GM21619 (cell line): ENCODE results near the gene HDAC8.
"Not testable (repeated sequence)": the region's sequence is repeated elsewhere in the genome, so short reads cannot be mapped to it uniquely, and the experiment has no call there.

ENCODE experiments used
- ATAC-seq: cut with Tn5 transposase; IDR thresholded peaks from one replicate; pipeline ENCODE4 v1.9.1; 2021; ENCODE audit not compliant: unreplicated experiment

HDAC8 gene

DNA sequence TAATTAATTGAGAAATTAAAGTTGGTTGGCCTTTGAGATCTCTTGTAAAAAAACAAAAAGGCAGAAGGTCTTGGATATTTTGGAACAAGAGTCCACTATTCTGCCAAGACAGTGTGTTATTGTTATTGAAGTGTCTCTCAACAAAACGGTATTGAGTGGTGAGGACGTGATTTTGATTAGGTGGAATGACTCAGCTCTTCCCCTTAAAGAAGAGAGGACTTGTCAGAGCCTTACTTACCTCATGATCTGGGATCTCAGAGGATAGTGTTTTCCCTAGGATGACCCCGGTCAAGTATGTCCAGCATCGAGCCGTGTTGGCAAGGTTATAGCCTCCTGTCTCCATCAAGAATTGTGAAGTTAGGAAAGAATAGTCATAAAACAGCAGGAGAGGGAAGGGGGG is 110.9 kb downstream of the HDAC8 start:
- no peak for ATAC-seq

DNA sequence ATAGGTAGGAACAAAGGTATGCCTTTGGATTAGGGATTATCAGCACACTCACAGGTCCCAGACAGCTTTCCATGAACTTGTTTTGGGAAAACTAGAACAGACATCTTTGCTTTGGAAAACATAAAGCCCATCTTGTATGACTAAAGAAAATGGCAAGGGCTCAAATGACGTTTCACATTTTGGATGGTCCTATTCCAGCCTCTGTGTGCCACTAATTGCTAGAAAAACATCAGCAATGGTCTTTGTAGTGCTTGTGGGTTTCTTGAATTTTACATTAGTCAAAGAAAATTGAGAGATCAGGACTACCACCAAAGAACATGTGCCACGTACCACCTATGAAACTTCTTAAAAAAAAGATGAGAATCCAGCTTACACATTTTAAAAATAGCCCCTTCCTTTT is 111.4 kb downstream of the HDAC8 start:
- ATAC-seq = no peak

DNA sequence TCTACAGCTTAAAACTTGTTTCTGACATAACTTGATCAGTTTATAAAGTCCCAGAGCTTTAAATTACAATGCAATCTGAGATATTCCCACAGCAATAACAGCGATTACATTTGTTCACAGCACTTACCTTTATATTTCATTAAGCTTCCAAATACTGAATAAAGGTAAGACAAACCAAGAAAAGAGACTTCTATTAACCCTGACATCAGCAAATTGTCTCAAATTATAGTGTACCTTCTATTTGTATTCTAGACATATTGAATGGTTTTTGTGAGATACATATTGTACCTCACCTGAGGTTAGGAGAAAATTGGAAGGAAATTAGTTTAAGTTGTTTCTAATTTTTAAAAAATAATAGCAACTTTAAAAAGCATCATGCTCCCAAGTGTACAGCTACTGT is 111.9 kb downstream of the HDAC8 start:
- no peak for ATAC-seq

DNA sequence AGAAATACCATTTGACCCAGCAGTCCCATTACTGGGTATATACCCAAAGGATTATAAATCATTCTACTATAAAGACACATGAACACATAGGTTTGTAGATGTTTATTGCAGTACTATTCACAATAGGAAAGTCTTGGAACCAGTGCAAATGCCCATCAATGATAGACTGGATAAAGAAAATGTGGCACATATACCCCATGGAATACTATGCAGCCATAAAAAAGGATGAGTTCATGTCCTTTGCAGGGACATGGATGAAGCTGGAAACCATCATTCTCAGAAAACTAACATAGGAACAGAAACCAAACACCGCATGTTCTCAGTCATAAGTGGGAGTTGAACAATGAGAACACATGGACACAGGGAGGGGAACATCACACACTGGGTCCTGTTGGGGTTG is 123.6 kb downstream of the HDAC8 start:
- ATAC-seq = not testable (repeated sequence)

DNA sequence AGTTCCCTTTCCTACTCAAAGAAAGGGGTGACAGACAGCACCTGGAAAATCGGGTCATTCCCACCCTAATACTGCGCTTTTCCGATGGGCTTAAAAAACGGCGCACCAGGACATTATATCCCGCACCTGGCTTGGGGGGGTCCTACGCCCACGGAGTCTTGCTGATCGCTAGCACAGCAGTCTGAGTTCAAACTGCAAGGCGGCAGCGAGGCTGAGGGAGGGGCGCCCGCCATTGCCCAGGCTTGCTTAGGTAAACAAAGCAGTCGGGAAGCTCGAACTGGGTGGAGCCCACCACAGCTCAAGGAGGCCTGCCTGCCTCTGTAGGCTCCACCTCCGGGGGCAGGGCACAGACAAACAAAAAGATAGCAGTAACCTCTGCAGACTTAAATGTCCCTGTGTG is 131.9 kb downstream of the HDAC8 start:
- not testable (repeated sequence) for ATAC-seq

DNA sequence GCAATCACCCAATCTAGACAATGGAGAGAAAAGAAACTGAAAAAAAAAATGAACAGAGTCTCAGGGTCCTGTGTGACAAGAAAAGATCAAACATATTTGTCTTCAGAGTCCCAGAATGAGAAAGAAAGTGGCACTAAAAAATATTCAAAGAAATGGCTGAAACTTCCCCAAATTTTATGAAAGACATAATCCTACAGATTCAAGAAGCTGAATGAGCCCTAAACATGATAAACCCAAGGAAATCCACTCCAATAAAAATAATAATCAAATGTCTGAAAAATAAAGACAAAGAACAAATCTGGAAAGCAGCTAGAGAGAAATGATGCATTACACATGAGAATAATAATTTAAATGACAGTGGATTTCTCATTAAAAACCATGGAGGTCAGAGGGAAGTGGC is 136.6 kb downstream of the HDAC8 start:
- ATAC-seq = no peak

DNA sequence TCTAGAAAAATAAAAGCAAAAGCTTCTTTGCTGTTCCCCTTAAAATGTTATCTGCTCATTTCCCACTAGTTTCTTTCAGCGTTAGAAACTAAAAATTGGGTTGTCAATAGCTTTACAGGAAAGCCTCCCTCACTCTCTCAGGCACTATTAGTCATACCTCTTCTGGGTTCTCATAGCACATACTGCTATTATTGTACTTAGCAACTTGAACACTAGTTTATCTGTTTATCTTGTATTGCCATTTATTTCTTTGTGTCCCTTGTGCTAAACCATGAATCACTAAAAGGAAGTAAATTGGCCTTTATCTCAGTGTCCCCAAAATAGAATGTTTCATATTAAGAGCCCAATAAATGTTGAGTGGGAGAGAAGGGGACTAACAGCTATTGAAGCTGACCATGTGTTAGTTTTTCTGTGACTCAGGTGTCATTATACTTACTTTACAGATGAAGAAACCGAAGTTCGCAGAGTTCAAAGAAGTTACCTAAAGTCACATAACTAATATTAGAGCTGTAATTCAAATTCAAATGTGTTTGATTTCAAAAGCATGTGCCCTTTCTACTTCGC is 142.2 kb downstream of the HDAC8 start:
- no peak for ATAC-seq

DNA sequence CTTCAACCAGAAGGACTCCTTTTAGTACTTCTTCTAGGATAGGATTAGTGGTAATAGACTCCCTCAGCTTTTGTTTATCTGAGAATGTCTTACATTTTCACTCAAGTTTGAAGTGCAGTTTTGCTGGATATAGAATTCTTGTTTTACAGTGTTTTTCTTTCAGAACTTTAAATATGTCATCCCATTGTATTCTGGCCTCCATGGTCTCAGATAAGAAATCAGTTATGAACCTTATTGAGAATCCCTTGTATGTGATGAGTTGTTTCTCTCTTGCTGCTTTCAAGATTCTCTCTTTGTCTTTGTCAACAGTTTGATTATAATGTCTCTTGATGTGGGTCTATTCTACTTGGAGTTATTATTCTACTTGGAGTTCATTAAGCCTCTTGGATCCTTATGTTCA is 150.8 kb downstream of the HDAC8 start:
- no peak for ATAC-seq

DNA sequence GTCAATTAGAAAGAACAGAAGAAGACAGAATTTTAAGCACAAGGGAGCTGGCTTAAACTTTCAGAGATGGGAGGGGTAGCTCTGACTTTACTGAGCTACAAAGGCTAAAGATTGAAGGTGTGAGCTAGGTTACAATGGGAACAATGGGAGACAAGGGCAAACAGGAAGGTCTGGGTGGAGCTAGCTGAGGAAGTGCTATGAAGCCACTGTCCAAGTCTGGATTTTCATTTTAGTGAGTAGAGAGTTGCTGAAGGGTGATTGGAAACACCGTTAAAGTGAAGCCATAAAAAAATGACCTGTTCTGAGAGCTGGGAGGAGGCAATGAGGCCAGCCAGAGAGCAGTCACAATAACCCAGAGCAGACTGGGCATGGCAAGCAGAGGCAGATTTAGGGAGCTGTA is 162.7 kb downstream of the HDAC8 start:
- no peak for ATAC-seq

DNA sequence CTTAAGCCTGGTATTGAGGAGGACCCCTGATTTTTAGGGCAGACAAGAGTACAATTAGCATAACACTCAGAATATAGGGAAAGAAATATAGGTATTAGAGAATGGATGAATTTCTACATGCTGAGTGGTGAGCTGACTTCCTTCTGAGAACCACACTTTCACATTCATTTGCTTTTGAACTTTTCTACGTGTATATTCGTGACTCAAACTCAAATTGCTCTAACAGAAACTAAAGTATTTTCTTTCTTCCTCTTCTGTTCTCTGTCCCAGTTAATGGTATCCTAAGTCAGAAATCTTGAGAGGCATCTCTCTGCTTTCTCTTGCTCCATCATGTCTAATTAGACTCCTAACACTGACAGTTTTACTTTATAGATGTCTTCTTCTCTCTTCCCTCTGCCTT is 163.8 kb downstream of the HDAC8 start:
- no peak for ATAC-seq

DNA sequence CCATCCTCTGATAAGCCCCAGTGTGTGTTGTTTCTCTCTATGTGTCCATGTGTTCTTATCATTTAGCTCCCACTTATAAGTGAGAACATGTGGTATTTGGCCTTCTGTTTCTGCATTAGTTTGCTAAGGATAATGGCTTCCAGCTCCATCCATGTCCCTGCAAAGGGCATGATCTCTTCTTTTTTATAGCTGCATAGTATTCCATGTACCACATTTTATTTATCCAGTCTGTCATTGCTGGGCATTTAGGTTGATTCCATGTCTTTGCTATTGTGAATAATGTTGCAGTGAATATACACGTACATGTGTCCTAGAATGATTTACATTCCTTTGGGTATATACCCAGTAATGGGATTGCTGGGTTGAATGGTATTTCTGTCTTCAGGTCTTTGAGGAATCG is 167.5 kb downstream of the HDAC8 start:
- not testable (repeated sequence) for ATAC-seq

DNA sequence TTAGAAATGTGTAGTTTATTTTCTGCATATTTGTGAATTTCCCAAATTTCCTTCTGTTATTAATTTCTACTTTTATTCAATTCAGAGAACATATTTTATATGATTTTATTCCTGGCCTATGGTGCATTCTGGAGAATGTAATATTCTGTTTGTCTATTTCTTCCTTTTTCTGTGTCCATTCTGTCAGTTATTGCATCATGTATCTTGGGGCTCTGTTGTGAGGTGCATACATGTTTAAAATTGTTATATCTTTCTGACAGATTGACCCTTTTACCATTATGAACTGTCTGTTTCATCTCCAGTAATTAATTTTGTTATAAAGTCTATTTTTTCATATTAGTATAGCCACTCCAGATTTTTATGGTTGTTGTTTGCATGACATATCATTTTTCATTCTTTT is 170.0 kb downstream of the HDAC8 start:
- no peak for ATAC-seq

DNA sequence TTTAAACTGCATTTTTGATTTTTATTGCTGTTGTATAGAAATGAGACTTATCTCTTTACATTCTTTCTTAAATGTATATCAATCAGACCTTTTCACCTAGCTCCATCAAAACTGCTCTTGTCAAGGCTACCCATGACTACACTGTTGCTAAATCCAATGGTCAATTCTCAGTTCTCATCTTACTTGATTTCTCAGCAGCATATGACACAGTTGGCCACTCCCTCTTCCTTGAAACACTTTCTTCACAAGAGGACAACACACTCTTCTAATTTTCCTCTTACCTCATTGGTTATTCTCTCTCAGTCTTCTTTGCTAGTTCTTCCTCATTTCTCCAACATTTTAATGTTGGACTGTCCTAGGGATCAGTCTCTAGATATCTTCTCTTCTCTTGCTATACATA is 172.8 kb downstream of the HDAC8 start:
- no peak for ATAC-seq

DNA sequence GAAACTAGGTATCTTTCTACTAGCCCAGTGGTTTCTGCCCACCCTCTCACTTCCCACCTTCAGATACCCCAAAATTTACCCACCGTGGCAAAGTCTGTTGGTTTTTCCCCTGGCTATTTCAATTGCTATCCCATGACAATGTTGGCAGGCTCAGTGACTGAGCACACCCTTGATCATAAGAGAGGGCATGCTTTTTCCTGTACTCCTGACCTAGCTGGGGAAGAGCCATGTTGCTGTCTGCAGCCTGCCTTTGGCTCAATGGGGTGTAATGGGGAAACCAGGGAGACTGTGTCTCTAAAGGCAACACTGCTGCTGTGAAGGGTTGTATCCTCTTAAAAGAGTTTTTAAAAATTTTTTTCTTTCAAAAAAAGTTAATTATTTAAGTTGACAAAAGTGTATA is 176.5 kb downstream of the HDAC8 start:
- ATAC-seq = no peak

DNA sequence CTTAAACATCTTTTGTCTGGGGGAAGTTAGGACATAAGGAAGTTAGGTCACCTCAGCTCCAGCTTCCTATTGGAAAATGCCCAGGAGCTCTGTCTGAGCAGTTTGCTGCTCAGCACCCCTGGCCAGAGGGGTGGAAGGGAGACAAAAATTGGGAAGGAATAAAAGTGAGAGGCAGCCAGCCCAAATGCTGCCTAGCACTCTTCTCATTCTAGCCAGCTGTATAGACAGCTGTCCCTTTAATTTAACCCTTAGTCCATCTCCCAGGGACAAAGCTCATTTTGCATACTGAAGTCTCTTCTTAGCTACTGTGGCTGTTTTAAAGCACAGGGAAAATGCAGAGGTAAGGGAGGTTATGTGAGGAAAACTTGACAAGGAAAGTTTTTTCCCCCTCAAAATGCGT is 177.4 kb downstream of the HDAC8 start:
- ATAC-seq = no peak

DNA sequence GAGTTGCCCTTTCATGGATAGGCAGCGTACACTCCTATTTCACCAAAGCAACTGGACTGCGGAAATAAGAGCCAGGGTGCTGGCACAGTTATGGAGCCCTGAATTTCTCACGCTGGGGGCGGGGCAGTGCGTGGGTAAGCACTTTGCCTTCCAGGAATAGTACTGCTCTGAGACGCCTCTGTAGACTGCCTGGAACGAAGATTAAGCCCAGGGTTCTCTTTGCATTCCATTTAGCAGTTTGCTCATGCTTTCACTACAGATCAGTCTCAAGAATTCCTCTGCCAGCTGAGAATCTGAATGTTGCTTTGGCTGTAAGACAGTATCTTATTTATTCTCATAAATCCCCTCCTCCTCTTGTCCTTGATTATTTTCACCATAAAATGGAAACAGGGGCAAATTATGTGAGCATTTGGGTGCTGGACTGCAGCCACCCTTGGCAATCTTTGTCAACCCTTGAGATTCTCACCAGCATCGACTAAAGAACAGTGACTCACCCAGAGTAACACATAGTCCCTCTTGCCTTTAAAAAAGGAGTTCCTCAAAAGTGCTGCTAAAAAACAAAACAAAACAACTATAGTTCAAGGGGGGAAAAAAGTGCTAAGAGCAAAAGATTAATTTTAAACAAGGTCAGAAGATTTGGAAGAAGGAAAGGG is 178.0 kb downstream of the HDAC8 start:
- no peak for ATAC-seq

DNA sequence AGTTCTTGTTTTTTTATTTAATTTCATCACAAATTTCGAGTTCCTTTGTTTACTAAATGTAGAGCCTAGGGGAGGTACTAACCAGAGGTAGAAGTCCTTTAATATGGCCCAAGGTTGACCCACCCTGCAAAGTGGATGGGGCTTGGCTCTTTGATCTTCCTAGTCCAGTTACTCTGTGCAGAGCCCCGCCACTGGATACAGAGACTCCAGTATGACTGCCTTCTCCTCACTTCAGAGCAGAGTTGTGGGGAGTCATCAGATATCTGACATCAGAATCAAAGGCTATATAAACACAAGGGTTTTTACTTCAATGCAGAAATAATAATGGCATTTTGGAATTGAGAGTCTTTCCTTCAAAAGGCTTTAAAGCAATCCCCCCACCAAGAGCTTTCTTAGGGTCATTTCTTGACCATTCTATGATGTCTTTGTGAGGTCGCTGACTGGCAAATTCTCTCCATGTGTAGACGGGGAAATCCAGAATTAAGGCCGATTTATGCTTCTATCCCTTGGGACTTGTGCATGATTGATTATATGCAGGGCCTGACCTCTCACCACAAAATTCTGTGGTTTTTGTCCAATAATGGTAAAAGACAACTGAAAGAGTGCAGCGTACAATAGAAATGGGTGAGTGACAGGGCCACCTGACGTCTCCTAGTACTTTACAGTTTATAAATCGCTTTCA is 178.7 kb downstream of the HDAC8 start:
- ATAC-seq = no peak

DNA sequence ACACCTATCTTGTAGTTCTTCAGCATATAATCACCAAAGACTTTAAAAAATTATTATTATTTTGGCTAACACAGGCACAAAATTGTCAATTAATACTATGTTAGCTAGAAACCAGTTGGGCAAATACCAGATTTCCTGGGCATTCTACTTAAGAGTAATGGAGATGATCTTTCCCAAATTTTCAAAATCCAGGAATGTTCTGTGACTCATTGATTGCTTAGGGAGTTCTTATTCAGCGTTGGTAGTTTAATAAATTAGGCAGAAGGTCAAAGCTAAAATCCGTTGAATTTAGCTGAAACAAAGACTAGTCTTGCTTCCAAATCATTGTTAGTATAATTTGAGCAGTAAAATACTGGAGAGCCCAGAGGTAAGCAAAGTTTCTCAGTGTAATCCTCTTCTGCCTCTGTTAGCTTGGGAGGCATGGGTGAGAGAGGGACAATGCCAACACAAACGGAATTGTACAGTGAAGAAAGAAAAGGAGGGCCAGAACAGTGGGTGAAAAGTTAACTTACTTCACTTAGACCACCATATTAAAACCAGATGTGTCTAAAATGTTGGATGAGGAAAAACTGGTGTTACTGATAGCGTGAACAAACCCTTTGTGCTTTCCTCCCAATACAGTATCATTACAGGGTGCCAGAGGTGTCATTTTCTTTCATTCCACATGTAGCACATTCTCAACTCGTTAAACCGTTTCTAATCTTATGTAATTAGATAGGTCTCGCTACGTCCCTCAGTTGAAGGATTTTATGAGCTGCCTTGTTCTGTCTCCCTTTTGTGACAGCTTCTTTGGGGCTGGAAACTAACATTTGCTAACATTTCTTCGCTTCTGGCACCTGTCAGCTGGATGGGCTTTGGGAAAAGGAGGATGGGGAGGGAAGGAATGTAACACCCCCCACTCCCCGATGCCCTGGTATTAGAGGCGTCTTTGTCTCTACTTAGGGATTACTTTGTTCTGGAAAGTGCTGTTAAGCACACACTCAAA is 179.5 kb downstream of the HDAC8 start:
- ATAC-seq = no peak

DNA sequence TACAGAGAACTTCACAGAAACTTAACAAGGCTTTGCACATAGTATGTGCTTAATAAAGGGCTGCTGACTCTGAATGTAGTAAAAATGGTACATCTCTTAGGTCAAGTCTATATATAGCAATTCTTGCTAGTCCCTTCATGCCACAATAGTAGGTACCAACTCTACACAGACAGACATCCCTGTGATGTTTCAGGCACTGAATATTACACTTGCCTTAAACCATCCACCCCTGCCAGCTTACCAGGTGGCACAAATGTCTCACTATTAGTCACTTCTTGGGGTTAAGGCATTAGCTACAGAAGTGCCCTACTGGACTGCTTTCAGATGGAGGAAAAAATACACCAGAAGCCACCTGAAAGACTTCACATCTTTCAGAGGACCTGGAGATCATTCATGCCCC is 180.6 kb downstream of the HDAC8 start:
- no peak for ATAC-seq

DNA sequence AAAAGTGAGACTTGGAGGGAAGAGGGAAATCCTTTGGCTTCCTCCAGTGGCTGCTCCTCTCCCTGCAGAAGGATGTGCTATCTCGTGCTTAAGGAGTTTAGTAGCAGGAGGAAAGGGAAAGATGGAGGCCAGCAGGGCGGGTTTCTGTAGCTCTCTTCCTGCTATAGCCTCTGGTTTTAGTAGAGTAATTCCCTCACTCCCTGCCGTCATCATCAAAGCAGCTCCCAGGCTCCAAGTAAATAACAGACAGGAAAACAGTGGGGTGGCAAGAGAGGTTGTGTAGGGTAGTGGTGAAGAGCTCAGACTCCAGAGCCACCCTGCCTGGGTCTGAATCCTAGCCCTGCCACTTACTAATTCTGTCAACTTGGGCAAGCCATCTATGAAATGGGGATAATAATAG is 185.4 kb downstream of the HDAC8 start:
- no peak for ATAC-seq

DNA sequence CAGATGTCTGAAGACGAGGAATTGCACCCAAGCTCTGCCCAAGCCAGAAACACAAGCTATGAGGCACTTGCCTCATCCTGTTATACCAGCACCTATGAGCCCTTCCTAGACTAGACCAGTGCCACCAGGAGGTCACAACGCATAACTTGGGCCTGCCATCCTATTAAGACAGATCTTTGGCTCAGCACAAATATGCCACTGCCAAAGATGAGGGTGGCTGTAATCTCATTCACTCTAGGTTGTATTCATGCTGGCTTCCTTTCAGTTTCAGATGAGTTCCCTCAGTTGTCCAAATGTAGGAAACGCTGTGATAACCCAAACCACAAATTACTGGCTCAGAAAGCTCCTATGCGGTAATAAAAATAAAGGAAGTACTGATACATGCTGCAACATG is 190.4 kb downstream of the HDAC8 start:
- ATAC-seq = no peak
